H9 (cell line): ENCODE measurements around the gene ITGA8. TPM values are rescaled to one million over a fixed set of nuclear protein-coding genes. Genes with fewer than 3 reads are reported as not detected.

Source experiments
- DNase-seq: peaks from one replicate; pipeline ENCODE4 v3.0.0-alpha.2; 2017
- H2AFZ ChIP-seq: one replicate; pipeline ENCODE4 v1.6.1; 2013; ENCODE audit warnings: mild to moderate bottlenecking, low read length, control low read depth, moderate library complexity
- H2AK5ac ChIP-seq: 2 replicates; pipeline ENCODE4 v1.6.1; 2013; ENCODE audit warnings: low read length, control low read depth, mixed read lengths; ENCODE audit not compliant: insufficient read length
- H2BK120ac ChIP-seq: one replicate; pipeline ENCODE4 v1.6.1; 2013; ENCODE audit warnings: low read depth, mild to moderate bottlenecking, low read length, control low read depth, inconsistent platforms; ENCODE audit not compliant: poor library complexity, severe bottlenecking
- H2BK12ac ChIP-seq: 2 replicates; pipeline ENCODE4 v1.6.1; 2013; ENCODE audit warnings: low read length, control low read depth, mixed read lengths, low read depth; ENCODE audit not compliant: insufficient read length
- H2BK15ac ChIP-seq: 2 replicates; pipeline ENCODE4 v1.6.1; 2013; ENCODE audit warnings: low read depth, low read length, control low read depth
- H2BK20ac ChIP-seq: one replicate; pipeline ENCODE4 v1.6.1; 2013; ENCODE audit warnings: low read depth, mild to moderate bottlenecking, low read length, control low read depth, inconsistent platforms; ENCODE audit not compliant: poor library complexity, severe bottlenecking
- H2BK5ac ChIP-seq: 2 replicates; pipeline ENCODE4 v1.6.1; 2013; ENCODE audit warnings: low read length, control low read depth, mixed read lengths; ENCODE audit not compliant: insufficient read length
- H3K14ac ChIP-seq: 2 replicates; pipeline ENCODE4 v1.6.1; 2013; ENCODE audit warnings: low read length, control low read depth; ENCODE audit not compliant: insufficient read depth
- H3K18ac ChIP-seq: 2 replicates; pipeline ENCODE4 v1.6.1; 2013; ENCODE audit warnings: low read depth, mild to moderate bottlenecking, mixed read lengths, low read length, control low read depth; ENCODE audit not compliant: insufficient read length
- H3K23ac ChIP-seq: 2 replicates; pipeline ENCODE4 v1.6.1; 2013; ENCODE audit warnings: low read length, control low read depth, mixed read lengths, low read depth; ENCODE audit not compliant: insufficient read length
- H3K23me2 ChIP-seq: 2 replicates; pipeline ENCODE4 v1.6.1; 2013; ENCODE audit warnings: low read depth, mild to moderate bottlenecking, mixed read lengths, low read length, control low read depth; ENCODE audit not compliant: insufficient read length, poor library complexity, severe bottlenecking
- H3K27ac ChIP-seq: 2 replicates; pipeline ENCODE4 v1.5.1; 2013; ENCODE audit warnings: low read length, control low read depth, mixed read lengths, low read depth; ENCODE audit not compliant: insufficient read length
- H3K27me3 ChIP-seq: 2 replicates; pipeline ENCODE4 v1.6.1; 2013; ENCODE audit warnings: low read length, control low read depth, inconsistent platforms; ENCODE audit not compliant: insufficient read depth
- H3K4ac ChIP-seq: 2 replicates; pipeline ENCODE4 v1.6.1; 2013; ENCODE audit warnings: low read depth, mild to moderate bottlenecking, control low read depth, inconsistent platforms, low read length, moderate library complexity
- H3K4me1 ChIP-seq: 2 replicates; pipeline ENCODE4 v1.6.1; 2013; ENCODE audit warnings: low read length, control low read depth, inconsistent platforms; ENCODE audit not compliant: insufficient read depth
- H3K4me2 ChIP-seq: 2 replicates; pipeline ENCODE4 v1.6.1; 2013; ENCODE audit warnings: low read length, control low read depth, mixed read lengths; ENCODE audit not compliant: insufficient read length, insufficient read depth
- H3K56ac ChIP-seq: 2 replicates; pipeline ENCODE4 v1.6.1; 2013; ENCODE audit warnings: low read depth, mild to moderate bottlenecking, mixed read lengths, low read length, control low read depth; ENCODE audit not compliant: insufficient read length
- H3K79me1 ChIP-seq: 2 replicates; pipeline ENCODE4 v1.6.1; 2013; ENCODE audit warnings: low read depth, mild to moderate bottlenecking, moderate library complexity, low read length, control low read depth, inconsistent platforms; ENCODE audit not compliant: insufficient read depth, poor library complexity, severe bottlenecking
- H3K79me2 ChIP-seq: 2 replicates; pipeline ENCODE4 v1.6.1; 2013; ENCODE audit warnings: low read length, control low read depth, inconsistent platforms; ENCODE audit not compliant: insufficient read depth
- H3K9ac ChIP-seq: 2 replicates; pipeline ENCODE4 v1.6.1; 2013; ENCODE audit warnings: low read length, control low read depth, mixed read lengths; ENCODE audit not compliant: insufficient read length; ENCODE audit errors: extremely low read depth
- H3K9me3 ChIP-seq: one replicate; pipeline ENCODE4 v1.6.1; 2013; ENCODE audit warnings: low read depth, low read length, inconsistent platforms; ENCODE audit not compliant: control insufficient read depth
- H3T11ph ChIP-seq: one replicate; pipeline ENCODE4 v1.6.1; 2013; ENCODE audit warnings: mild to moderate bottlenecking, low read length, control low read depth, inconsistent platforms
- H4K20me1 ChIP-seq: one replicate; pipeline ENCODE4 v1.6.1; 2013; ENCODE audit not compliant: control insufficient read depth, insufficient read length, insufficient read depth
- H4K5ac ChIP-seq: 2 replicates; pipeline ENCODE4 v1.6.1; 2013; ENCODE audit warnings: low read depth, mild to moderate bottlenecking, mixed read lengths, low read length, control low read depth; ENCODE audit not compliant: insufficient read length
- H4K8ac ChIP-seq: replicated peaks from 2 replicates; pipeline ENCODE4 v1.6.1; 2013; ENCODE audit warnings: low read length, control low read depth, mixed read lengths, low read depth; ENCODE audit not compliant: insufficient read length
- H4K91ac ChIP-seq: 2 replicates; pipeline ENCODE4 v1.6.1; 2013; ENCODE audit warnings: low read depth, mild to moderate bottlenecking, moderate library complexity, mixed read lengths, low read length, control low read depth; ENCODE audit not compliant: insufficient read length
- H3K27ac Mint-ChIP-seq, 3 experiments: 2 replicates in 2 of 3; 3 replicates in 1 of 3; pipeline ENCODE4 v1.8.0; 2020 to 2021; ENCODE audit warnings: mixed read lengths in 3 of 3, mild to moderate bottlenecking in 1 of 3, moderate library complexity in 1 of 3
- H3K27me3 Mint-ChIP-seq: 2 replicates; pipeline ENCODE4 v1.8.0; 2021; ENCODE audit warnings: low read depth, mild to moderate bottlenecking, moderate library complexity, mixed read lengths
- H3K36me3 Mint-ChIP-seq, 3 experiments: 2 replicates in 2 of 3; 3 replicates in 1 of 3; pipeline ENCODE4 v1.8.0; 2020 to 2021; ENCODE audit warnings: low read depth in 3 of 3, mixed read lengths in 3 of 3; ENCODE audit not compliant: insufficient read depth in 1 of 3
- H3K4me1 Mint-ChIP-seq, 2 experiments: 2 replicates each; pipeline ENCODE4 v1.8.0; 2020; ENCODE audit warnings: mixed read lengths in 2 of 2
- H3K4me3 Mint-ChIP-seq, 2 experiments: 2 replicates in 1 of 2; 3 replicates in 1 of 2; pipeline ENCODE4 v1.8.0; 2020 to 2021; ENCODE audit warnings: mild to moderate bottlenecking in 2 of 2, mixed read lengths in 2 of 2, moderate library complexity in 1 of 2
- H3K9me3 Mint-ChIP-seq, 2 experiments: 2 replicates in 1 of 2; 3 replicates in 1 of 2; pipeline ENCODE4 v1.8.0; 2020; ENCODE audit warnings: mild to moderate bottlenecking in 2 of 2, mixed read lengths in 2 of 2, moderate library complexity in 1 of 2
- CTCF ChIP-seq: fragments of 200-600 bp; sonication (generic); conservative IDR thresholded peaks from 3 replicates; pipeline ENCODE4 v1.8.0; 2021; ENCODE audit warnings: antibody characterized with exemption, mild to moderate bottlenecking
- WGBS: extraction: QIAGEN DNeasy Blood & Tissue Kit; methylation state at CpG from one replicate; pipeline ENCODE4 v1.1.7; 2013; ENCODE audit warnings: missing lambda C conversion rate, low lambda C conversion rate, mixed read lengths; ENCODE audit not compliant: insufficient read length; ENCODE audit errors: extremely low coverage; 5-methylcytosine and 5-hydroxymethylcytosine counted together
- total RNA-seq: library from RNA; stranded (reverse); gene quantifications from 2 replicates; pipeline ENCODE4 v1.2.1, GENCODE V29; 2021

Gene ITGA8
- total RNA-seq, 1 experiment from 2014 or later = not detected

DNA sequence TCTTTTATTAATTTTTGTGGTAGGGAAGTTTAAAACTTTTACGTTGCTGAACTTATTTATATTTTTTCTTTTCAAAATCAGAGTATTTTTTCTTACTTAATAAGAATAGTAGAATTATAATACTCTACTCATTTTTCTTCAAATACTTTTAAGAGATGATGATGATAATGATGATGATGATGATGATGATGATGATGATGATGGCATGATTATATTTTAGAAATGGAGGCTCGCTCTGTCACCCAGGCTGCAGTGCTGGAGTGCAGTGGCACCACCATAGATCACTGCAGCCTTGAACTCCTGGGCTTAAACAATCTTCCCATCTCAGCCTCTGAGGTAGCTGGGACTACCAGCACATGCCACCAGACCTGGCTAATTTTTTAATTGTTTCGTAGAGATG is 230.3 kb downstream of the ITGA8 start:
- no peak overlapping the region for H3K4me3 Mint-ChIP-seq
- Histone ChIP-seq H2BK15ac (no peak overlapping the region), H3K23me2 (no peaks in the 10 kb centered on the region), H3K4ac (no peak overlapping the region), H2BK12ac (no peak overlapping the region), H3K18ac (no peak overlapping the region), H3T11ph (no peak overlapping the region), H3K23ac (no peak overlapping the region), H3K9ac (no peak overlapping the region), H3K14ac (no peak overlapping the region), H4K20me1 (no peaks in the 10 kb centered on the region), H2BK20ac (no peak overlapping the region), H4K8ac (no peak overlapping the region), H3K79me1 (no peaks in the 10 kb centered on the region), H3K9me3 (no peaks in the 10 kb centered on the region), H4K5ac (no peak overlapping the region), H3K56ac (no peak overlapping the region), H3K27ac (no peak overlapping the region), H3K4me1 (no peaks in the 10 kb centered on the region), H2BK120ac (no peak overlapping the region), H2BK5ac (no peak overlapping the region), H3K27me3 (no peaks in the 10 kb centered on the region), H4K91ac (no peak overlapping the region), H3K4me2 (no peak overlapping the region), H2AK5ac (no peak overlapping the region), H2AFZ (no peak overlapping the region), H3K79me2 (no peaks in the 10 kb centered on the region)
- no peaks in the 10 kb centered on the region for H3K9me3 Mint-ChIP-seq
- no peak for DNase-seq
- no peak overlapping the region; a peak in 1 of 7 replicates for H3K27ac Mint-ChIP-seq
- H3K4me1 Mint-ChIP-seq = no peaks in the 10 kb centered on the region
- WGBS = no CpG with 5 or more reads among the region's 3 CpGs
- H3K27me3 Mint-ChIP-seq = peaks cover 66% of the 10 kb centered on the region
- H3K36me3 Mint-ChIP-seq = no peaks in the 10 kb centered on the region
- TF ChIP-seq CTCF = no peak
